HG02678 (cell line): ENCODE results near the gene LOXL4.

Source experiments
- ATAC-seq: cut with Tn5 transposase; IDR thresholded peaks from one replicate; pipeline ENCODE4 v1.9.1; 2021; ENCODE audit warnings: mild to moderate bottlenecking, moderate library complexity; ENCODE audit not compliant: unreplicated experiment

LOXL4 gene

GRCh38 chr10:98295907-98296306 lies 27.9 kb upstream of the LOXL4 start:
- ATAC-seq, result no peak

GRCh38 chr10:98295401-98295811 lies 27.4 kb upstream of the LOXL4 start:
- ATAC-seq, result no peak

GRCh38 chr10:98294270-98294627 lies 26.3 kb upstream of the LOXL4 start:
- no peak for ATAC-seq

- ATAC-seq, result no peak
Observed at GRCh38 chr10:98293550-98294269, 25.7 kb upstream of the LOXL4 start.

- no peak for ATAC-seq
Observed at GRCh38 chr10:98292971-98293370, 25.0 kb upstream of the LOXL4 start.

GRCh38 chr10:98289802-98290209 lies 21.8 kb upstream of the LOXL4 start:
- no peak for ATAC-seq

- no peak for ATAC-seq
Observed at GRCh38 chr10:98287321-98287720, 19.3 kb upstream of the LOXL4 start.

GRCh38 chr10:98286419-98286818 lies 18.4 kb upstream of the LOXL4 start:
- no peak for ATAC-seq

GRCh38 chr10:98285416-98285815 lies 17.4 kb upstream of the LOXL4 start:
- ATAC-seq, result no peak

GRCh38 chr10:98276311-98276710 lies 8.3 kb upstream of the LOXL4 start:
- ATAC-seq, result no peak

- no peak for ATAC-seq
Observed at GRCh38 chr10:98274562-98274961, 6.6 kb upstream of the LOXL4 start.

- no peak for ATAC-seq
Observed at GRCh38 chr10:98273057-98273850, 5.3 kb upstream of the LOXL4 start.

- no peak for ATAC-seq
Observed at GRCh38 chr10:98272656-98273055, 4.7 kb upstream of the LOXL4 start.

GRCh38 chr10:98272245-98272644 lies 4.3 kb upstream of the LOXL4 start:
- ATAC-seq, result no peak

GRCh38 chr10:98270786-98271185 lies 2.8 kb upstream of the LOXL4 start:
- no peak for ATAC-seq

GRCh38 chr10:98270073-98270740 lies 2.2 kb upstream of the LOXL4 start:
- no peak for ATAC-seq

GRCh38 chr10:98269435-98269912 lies 1.5 kb upstream of the LOXL4 start:
- ATAC-seq, result no peak

GRCh38 chr10:98268694-98269431 lies 869 bp upstream of the LOXL4 start:
- no peak for ATAC-seq

- no peak for ATAC-seq
Observed at GRCh38 chr10:98267069-98267893, 713 bp downstream of the LOXL4 start.

GRCh38 chr10:98266647-98267046 lies 1.3 kb downstream of the LOXL4 start:
- ATAC-seq, result no peak
